Activated CD4-positive, alpha-beta T cell treated with anti-CD3 and anti-CD28 coated beads, Interleukin-2, amount 50 U/mL, for 16 hours (primary cell): ENCODE results near the gene SRRD.
A peak's percentile ranks its signal among the peaks of the same experiment; 100 is the strongest.

Source experiments
- DNase-seq: peaks from one replicate; pipeline ENCODE4 v3.0.0-alpha.2; 2020

SRRD gene

DNA sequence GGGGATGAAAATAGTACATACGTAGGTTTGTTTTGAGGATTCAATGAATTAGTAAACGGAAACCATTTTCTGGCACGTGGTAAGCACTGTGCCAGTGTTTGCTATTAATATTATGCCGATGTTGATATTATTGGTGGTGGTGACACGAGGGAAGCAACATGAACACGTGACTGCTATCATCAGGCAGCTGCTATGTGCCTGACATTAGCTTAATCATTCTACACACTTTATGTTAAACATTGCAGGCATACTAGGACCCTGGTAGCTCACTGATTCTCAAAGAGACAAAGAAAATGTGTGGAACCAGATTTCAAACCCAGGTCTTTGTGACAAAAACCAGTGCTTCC, 656 bp downstream of the SRRD start:
- DNase-seq: no peak

GRCh38 chr22:26485013-26485412, 1.3 kb downstream of the SRRD start:
- DNase-seq: no peak

DNA sequence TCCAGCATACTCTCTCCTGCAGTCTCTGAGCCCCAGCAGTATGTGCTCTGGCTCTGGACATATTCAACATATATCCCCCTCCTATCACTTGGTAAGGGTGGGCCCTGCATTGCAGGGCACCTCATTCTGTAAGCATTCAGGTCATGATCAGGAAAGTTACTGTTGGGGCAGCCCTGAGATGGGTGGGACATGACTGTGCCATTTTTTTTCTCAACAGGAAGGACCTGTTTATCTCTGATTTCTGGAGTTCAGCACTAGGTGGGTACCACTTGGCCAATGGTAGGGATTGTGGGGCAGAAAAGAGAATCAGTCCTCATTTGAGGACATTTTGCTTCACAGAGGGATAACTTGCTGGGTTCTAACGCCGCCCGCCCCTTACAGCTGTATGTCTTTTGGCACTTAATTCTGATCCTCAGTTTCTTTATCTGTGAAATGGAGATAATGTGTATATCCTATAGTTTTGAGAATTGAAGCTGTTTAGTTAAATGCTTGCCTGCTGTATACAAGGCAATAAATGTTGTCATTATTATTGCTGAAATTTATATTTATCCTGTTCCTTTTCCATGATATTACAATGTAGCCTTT, 2.2 kb downstream of the SRRD start:
- DNase-seq: no peak

DNA sequence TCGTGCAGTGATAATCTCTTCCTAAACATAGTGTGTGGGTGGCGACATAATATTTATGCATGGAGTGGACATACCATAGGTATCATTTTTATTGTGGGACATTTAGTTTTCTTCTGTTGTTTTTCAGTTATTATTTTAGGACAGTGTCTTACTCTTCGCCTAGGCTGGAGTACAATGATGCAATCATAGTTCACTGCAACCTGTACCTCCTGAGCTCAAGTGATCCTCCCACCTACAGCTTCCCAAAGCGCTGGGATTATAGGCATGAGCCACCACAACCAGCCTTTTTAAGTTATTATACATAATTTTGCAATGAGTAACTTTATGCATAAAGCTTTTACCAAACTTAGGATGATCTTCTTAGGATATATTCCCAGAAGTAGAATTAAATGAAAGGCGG, 2.7 kb downstream of the SRRD start:
- DNase-seq: no peak

GRCh38 chr22:26487996-26488395, 4.3 kb downstream of the SRRD start:
- DNase-seq: no peak

DNA sequence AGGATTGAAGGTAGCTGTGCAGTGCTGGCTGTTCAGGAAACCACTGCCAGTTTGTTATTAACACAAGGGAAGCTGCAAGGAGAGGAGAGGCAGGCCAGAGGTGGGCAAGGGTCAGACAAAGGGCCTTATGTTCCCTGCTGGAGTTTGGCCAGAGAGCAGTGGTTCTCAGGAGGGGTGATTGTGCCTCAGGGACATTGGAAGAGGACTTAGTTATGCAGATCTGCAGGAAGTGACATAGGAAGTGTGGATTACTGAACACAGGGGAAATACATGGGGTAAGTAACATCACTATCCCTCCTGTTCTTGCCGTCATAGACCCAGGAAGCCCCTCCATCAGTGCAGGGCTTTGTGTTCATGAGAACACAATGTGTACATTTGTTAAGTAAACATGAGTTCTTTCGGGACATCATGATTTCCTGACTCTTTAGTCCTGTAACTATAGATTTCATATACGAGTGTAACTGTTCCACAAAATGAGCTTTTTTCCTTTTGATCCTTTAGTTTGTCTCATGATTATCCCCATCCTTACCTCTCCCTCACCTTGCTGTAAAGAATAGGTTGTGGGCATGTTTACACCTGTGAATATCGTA, 5.9 kb downstream of the SRRD start:
- DNase-seq: no peak

GRCh38 chr22:26492220-26492619, 8.5 kb downstream of the SRRD start:
- no peak for DNase-seq

- no peak for DNase-seq
These were observed 10.8 kb downstream of the SRRD start for GRCh38 chr22:26494506-26494905.

- no peak for DNase-seq
These were observed 12.8 kb downstream of the SRRD start for GRCh38 chr22:26496456-26496855.

DNA sequence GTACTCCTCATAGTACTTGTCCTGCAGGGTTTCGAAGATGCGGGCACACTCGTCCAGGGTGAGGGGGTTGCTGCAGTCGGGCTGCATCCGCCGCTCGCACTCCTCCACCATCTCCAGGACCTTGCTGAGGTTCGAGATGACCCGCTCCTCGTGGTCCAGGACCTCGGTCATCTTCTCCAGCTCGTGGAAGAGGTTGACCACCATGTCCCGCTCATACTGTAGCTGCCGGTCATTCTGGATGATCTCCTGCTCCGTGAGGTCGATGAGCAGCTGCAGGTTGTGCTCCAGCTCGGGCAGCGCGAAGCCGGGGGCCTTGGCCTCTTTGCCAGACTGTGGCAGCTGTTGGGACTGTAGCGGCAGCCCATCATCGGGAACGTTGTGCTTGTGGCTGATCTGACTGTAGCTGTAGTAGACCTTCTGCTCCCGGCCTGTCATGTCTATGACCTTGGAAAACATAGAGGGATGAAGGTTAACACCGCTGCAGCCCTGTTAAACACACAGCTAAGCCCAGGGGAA, 15.6 kb downstream of the SRRD start:
- DNase-seq: no peak

DNA sequence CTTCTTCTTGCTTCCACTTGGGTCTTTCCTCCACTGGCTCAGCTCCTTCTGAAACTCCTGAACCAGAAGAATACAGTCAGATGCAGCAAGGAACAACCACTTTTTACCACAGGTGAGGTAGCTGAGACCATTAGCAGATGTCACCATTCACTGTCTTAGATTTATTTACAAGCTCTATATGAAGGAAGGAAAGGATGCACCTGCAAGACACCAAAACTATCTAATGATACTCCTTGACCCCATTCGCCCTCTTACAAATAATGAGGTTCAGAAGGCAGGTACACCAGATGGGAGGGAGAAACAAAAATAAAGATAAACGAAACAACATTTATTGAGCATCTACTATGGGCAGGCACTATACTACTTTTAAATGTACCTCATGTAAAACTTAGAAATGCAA, 18.3 kb downstream of the SRRD start:
- no peak for DNase-seq

DNA sequence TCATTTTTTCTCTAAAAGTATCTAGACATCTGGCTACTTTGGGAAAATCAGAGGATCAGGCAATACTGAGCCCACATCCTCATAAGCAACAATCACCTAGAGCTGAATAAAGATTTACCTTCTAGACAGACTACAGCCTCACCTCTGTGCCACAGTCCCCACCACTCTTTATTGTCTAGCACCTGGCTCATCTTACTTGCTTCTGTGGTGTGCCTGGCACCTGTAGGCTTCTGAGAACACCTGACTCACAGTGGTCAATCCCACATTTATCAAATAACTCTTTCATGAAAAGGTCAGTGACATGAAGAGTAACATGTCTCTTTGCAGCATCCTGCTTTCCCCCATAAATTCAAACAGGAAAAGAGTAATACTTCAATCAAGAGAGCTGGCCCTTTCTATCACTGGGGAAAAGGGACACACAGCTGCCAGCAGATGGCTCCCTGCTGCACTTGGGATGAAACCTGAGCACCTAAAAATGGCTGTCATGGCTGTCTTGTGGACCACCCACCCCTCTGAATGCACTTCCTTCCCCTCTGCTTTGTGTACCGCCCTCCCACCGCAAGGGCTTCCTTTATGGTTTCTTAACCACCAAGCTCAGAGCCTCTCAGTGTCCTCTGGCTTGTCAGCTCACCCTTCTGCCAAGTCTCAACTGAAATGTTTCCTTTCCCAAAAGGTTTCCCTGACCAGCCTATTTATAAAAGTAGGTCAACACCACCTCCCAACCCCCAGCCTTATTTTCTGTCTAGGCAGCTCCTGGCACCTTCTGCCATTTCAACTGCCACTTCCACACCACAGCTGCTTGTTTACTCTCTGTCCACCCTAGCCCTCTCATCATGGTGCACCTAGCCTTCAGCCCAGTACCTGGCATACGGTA, 19.2 kb downstream of the SRRD start:
- DNase-seq: peak; percentile 77

- DNase-seq: no peak
These were observed 20.1 kb downstream of the SRRD start for GRCh38 chr22:26503758-26504157.

- DNase-seq: no peak
These were observed 24.5 kb downstream of the SRRD start for GRCh38 chr22:26508148-26508547.

DNA sequence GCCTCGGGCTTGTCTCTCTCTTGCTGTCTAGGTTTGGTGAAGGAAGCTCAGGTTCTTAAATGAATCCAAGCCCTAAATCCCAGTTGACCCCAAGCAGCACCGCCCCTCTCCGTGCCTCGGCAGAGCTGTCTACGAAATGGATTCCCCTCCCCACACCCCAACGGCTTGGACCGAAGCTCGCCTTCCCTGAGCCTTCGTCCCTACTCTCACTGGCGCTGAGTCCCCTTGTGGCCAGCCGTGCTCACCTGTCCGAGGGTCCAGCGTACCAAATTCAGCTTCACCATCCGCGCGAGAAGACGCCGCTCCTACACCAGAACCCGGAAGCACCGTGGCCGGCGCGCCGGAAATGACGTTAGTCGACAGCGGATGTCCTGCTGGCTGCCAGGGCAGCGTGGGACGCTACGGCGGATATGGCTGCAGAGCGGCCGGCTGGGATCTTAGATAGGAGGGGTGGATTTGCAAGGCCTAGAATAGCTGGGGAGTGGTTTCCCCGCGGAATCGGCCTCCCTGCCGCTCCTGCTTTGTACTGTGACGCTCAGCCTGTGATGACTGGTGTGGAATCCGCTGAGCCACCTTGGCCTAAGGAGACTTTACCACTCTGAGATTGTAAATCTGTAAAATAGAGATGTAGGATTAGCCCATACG, 28.6 kb downstream of the SRRD start, which contains the start of gene TFIP11:
TSS of gene TFIP11 (minus strand) at position 325 of the 645 bp plus-strand sequence. CDS start 2,201 bp downstream, outside the sequence.
- DNase-seq: peak; percentile 94

- DNase-seq: no peak
These were observed 30.2 kb downstream of the SRRD start for GRCh38 chr22:26513838-26514237.

- no peak for DNase-seq
These were observed 30.9 kb downstream of the SRRD start for GRCh38 chr22:26514419-26515161.

DNA sequence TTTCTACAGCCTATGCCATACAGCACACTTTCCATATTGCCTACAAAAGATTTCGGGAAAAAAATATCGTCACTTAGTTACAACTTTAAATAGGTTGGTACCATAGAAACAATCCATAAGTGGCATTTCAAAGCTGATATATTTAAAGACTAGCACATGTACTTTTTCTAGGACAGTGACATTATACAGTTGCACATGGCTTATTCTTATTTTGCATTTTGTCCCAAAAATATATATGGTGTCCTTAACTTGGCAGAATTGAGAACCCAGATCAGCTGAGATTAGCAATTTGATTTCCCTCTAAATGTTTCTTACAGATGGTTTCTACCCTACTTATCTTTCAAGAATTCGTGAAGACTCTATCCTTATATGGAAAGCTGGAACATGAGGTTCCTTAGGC, 32.3 kb downstream of the SRRD start:
- no peak for DNase-seq

GRCh38 chr22:26516503-26516902, 32.8 kb downstream of the SRRD start:
- DNase-seq: peak; percentile 78

DNA sequence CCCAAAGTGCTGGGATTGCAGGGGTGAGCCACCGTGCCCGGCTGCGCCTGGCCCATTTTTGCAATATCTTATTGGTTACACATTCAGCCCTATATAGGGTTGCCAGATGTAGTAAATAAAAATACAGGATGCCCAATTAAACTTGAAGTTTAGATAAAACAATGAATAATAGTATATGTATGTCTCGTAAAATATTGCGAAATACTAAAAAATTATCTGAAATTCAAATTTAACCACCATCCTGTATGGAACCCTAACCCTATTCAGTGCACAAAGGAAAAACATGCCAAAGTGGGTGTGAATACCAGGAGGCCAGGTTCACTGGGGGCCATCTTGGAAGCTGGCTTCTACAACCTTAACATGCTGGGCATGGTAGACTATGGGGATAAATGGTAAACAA, 33.8 kb downstream of the SRRD start:
- DNase-seq: no peak

- no peak for DNase-seq
These were observed 38.3 kb downstream of the SRRD start for GRCh38 chr22:26522012-26522411.

GRCh38 chr22:26522592-26522991, 38.9 kb downstream of the SRRD start:
- no peak for DNase-seq

GRCh38 chr22:26524870-26525269, 41.2 kb downstream of the SRRD start:
- no peak for DNase-seq
